ENCODE measurements around the gene TTC7B.

Gene TTC7B

GRCh38 chr14:90811641-90812040 is 4.6 kb downstream of the TTC7B start:
- Histone ChIP-seq H3K4me1 (ENCODE audit: control insufficient read depth, low read depth, low read length) (peaks cover 7% of the 10 kb centered on the region), H3K4me3 (ENCODE audit: low read length) (no peak overlapping the region), H3K9me3 (ENCODE audit: control insufficient read depth, low read depth, low read length) (no peaks in the 10 kb centered on the region)

GRCh38 chr14:90810806-90811205 is 5.4 kb downstream of the TTC7B start:
- Histone ChIP-seq H3K36me3 (ENCODE audit: control insufficient read depth, low read depth, low read length) (no peaks in the 10 kb centered on the region), H3K27me3 (ENCODE audit: control insufficient read depth, insufficient read depth, low read length) (peaks cover 13% of the 10 kb centered on the region), H3K27ac (ENCODE audit: low read length) (no peak overlapping the region), H3K4me3 (ENCODE audit: low read length) (no peak overlapping the region), H3K9me3 (ENCODE audit: control insufficient read depth, low read depth, low read length) (no peaks in the 10 kb centered on the region), H3K9ac (ENCODE audit: low read length) (no peak overlapping the region), H3K4me1 (ENCODE audit: control insufficient read depth, low read depth, low read length) (peaks cover 7% of the 10 kb centered on the region)

More at GRCh38 chr14:90811641-90812040, 4.6 kb downstream of the TTC7B start:
- Histone ChIP-seq H3K36me3 (ENCODE audit: control insufficient read depth, low read depth, low read length) (no peaks in the 10 kb centered on the region), H3K9ac (ENCODE audit: low read length) (no peak overlapping the region), H3K27ac (ENCODE audit: low read length) (no peak overlapping the region), H3K27me3 (ENCODE audit: control insufficient read depth, insufficient read depth, low read length) (peaks cover 13% of the 10 kb centered on the region)

GRCh38 chr14:90809530-90810312 is 6.5 kb downstream of the TTC7B start:
- H3K4me1 ChIP-seq (ENCODE audit: control insufficient read depth, low read depth, low read length): no peaks in the 10 kb centered on the region
- H3K9ac ChIP-seq (ENCODE audit: low read length): no peak overlapping the region

GRCh38 chr14:90808759-90809529 is 7.3 kb downstream of the TTC7B start:
- Histone ChIP-seq H3K9ac (ENCODE audit: low read length) (no peak overlapping the region), H3K4me3 (ENCODE audit: low read length) (no peak overlapping the region), H3K9me3 (ENCODE audit: control insufficient read depth, low read depth, low read length) (no peaks in the 10 kb centered on the region), H3K4me1 (ENCODE audit: control insufficient read depth, low read depth, low read length) (no peaks in the 10 kb centered on the region), H3K36me3 (ENCODE audit: control insufficient read depth, low read depth, low read length) (no peaks in the 10 kb centered on the region), H3K27me3 (ENCODE audit: control insufficient read depth, insufficient read depth, low read length) (no peaks in the 10 kb centered on the region), H3K27ac (ENCODE audit: low read length) (no peak overlapping the region)

More at GRCh38 chr14:90809530-90810312, 6.5 kb downstream of the TTC7B start:
- Histone ChIP-seq H3K27me3 (ENCODE audit: control insufficient read depth, insufficient read depth, low read length) (peaks cover 4% of the 10 kb centered on the region), H3K27ac (ENCODE audit: low read length) (no peak overlapping the region), H3K4me3 (ENCODE audit: low read length) (no peak overlapping the region), H3K36me3 (ENCODE audit: control insufficient read depth, low read depth, low read length) (no peaks in the 10 kb centered on the region), H3K9me3 (ENCODE audit: control insufficient read depth, low read depth, low read length) (no peaks in the 10 kb centered on the region)

- no peaks in the 10 kb centered on the region for H3K9me3 ChIP-seq (ENCODE audit: control insufficient read depth, low read depth, low read length)
- H3K4me3 ChIP-seq (ENCODE audit: low read length): no peak overlapping the region
- no peaks in the 10 kb centered on the region for H3K4me1 ChIP-seq (ENCODE audit: control insufficient read depth, low read depth, low read length)
- no peaks in the 10 kb centered on the region for H3K27me3 ChIP-seq (ENCODE audit: control insufficient read depth, insufficient read depth, low read length)
- H3K36me3 ChIP-seq (ENCODE audit: control insufficient read depth, low read depth, low read length): no peaks in the 10 kb centered on the region
- H3K27ac ChIP-seq (ENCODE audit: low read length): no peak overlapping the region
- no peak overlapping the region for H3K9ac ChIP-seq (ENCODE audit: low read length)
These were observed 9.2 kb downstream of the TTC7B start for GRCh38 chr14:90807060-90807459.

GRCh38 chr14:90805662-90806540 is 10.3 kb downstream of the TTC7B start:
- H3K4me1 ChIP-seq (ENCODE audit: control insufficient read depth, low read depth, low read length): no peaks in the 10 kb centered on the region

GRCh38 chr14:90805084-90805391 is 11.2 kb downstream of the TTC7B start:
- H3K9ac ChIP-seq (ENCODE audit: low read length): no peak overlapping the region

More at GRCh38 chr14:90805662-90806540, 10.3 kb downstream of the TTC7B start:
- Histone ChIP-seq H3K36me3 (ENCODE audit: control insufficient read depth, low read depth, low read length) (no peaks in the 10 kb centered on the region), H3K9ac (ENCODE audit: low read length) (no peak overlapping the region), H3K9me3 (ENCODE audit: control insufficient read depth, low read depth, low read length) (no peaks in the 10 kb centered on the region), H3K27me3 (ENCODE audit: control insufficient read depth, insufficient read depth, low read length) (no peaks in the 10 kb centered on the region), H3K27ac (ENCODE audit: low read length) (no peak overlapping the region), H3K4me3 (ENCODE audit: low read length) (no peak overlapping the region)

GRCh38 chr14:90804292-90805083 is 11.7 kb downstream of the TTC7B start:
- H3K27ac ChIP-seq (ENCODE audit: low read length): no peak overlapping the region
- H3K9me3 ChIP-seq (ENCODE audit: control insufficient read depth, low read depth, low read length): no peaks in the 10 kb centered on the region
- no peak overlapping the region for H3K4me3 ChIP-seq (ENCODE audit: low read length)
- no peaks in the 10 kb centered on the region for H3K4me1 ChIP-seq (ENCODE audit: control insufficient read depth, low read depth, low read length)
- no peaks in the 10 kb centered on the region for H3K36me3 ChIP-seq (ENCODE audit: control insufficient read depth, low read depth, low read length)
- H3K9ac ChIP-seq (ENCODE audit: low read length): no peak overlapping the region
- no peaks in the 10 kb centered on the region for H3K27me3 ChIP-seq (ENCODE audit: control insufficient read depth, insufficient read depth, low read length)

More at GRCh38 chr14:90805084-90805391, 11.2 kb downstream of the TTC7B start:
- Histone ChIP-seq H3K36me3 (ENCODE audit: control insufficient read depth, low read depth, low read length) (no peaks in the 10 kb centered on the region), H3K4me3 (ENCODE audit: low read length) (no peak overlapping the region), H3K9me3 (ENCODE audit: control insufficient read depth, low read depth, low read length) (no peaks in the 10 kb centered on the region), H3K27ac (ENCODE audit: low read length) (no peak overlapping the region), H3K27me3 (ENCODE audit: control insufficient read depth, insufficient read depth, low read length) (no peaks in the 10 kb centered on the region), H3K4me1 (ENCODE audit: control insufficient read depth, low read depth, low read length) (no peaks in the 10 kb centered on the region)

- Histone ChIP-seq H3K4me1 (ENCODE audit: control insufficient read depth, low read depth, low read length) (no peaks in the 10 kb centered on the region), H3K9me3 (ENCODE audit: control insufficient read depth, low read depth, low read length) (no peaks in the 10 kb centered on the region), H3K4me3 (ENCODE audit: low read length) (no peak overlapping the region), H3K27me3 (ENCODE audit: control insufficient read depth, insufficient read depth, low read length) (no peaks in the 10 kb centered on the region), H3K36me3 (ENCODE audit: control insufficient read depth, low read depth, low read length) (no peaks in the 10 kb centered on the region), H3K9ac (ENCODE audit: low read length) (no peak overlapping the region), H3K27ac (ENCODE audit: low read length) (no peak overlapping the region)
These were observed 13.0 kb downstream of the TTC7B start for GRCh38 chr14:90803249-90803648.

- no peaks in the 10 kb centered on the region for H3K4me1 ChIP-seq (ENCODE audit: control insufficient read depth, low read depth, low read length)
- H3K27ac ChIP-seq (ENCODE audit: low read length): no peak overlapping the region
- no peaks in the 10 kb centered on the region for H3K9me3 ChIP-seq (ENCODE audit: control insufficient read depth, low read depth, low read length)
- no peaks in the 10 kb centered on the region for H3K36me3 ChIP-seq (ENCODE audit: control insufficient read depth, low read depth, low read length)
- H3K4me3 ChIP-seq (ENCODE audit: low read length): no peak overlapping the region
- H3K9ac ChIP-seq (ENCODE audit: low read length): no peak overlapping the region
- H3K27me3 ChIP-seq (ENCODE audit: control insufficient read depth, insufficient read depth, low read length): no peaks in the 10 kb centered on the region
These were observed 16.8 kb downstream of the TTC7B start for GRCh38 chr14:90799420-90799819.

GRCh38 chr14:90797919-90798318 is 18.3 kb downstream of the TTC7B start:
- no peak overlapping the region for H3K9ac ChIP-seq (ENCODE audit: low read length)
- no peaks in the 10 kb centered on the region for H3K4me1 ChIP-seq (ENCODE audit: control insufficient read depth, low read depth, low read length)
- H3K27ac ChIP-seq (ENCODE audit: low read length): no peak overlapping the region
- H3K27me3 ChIP-seq (ENCODE audit: control insufficient read depth, insufficient read depth, low read length): no peaks in the 10 kb centered on the region
- no peak overlapping the region for H3K4me3 ChIP-seq (ENCODE audit: low read length)
- H3K9me3 ChIP-seq (ENCODE audit: control insufficient read depth, low read depth, low read length): no peaks in the 10 kb centered on the region
- H3K36me3 ChIP-seq (ENCODE audit: control insufficient read depth, low read depth, low read length): no peaks in the 10 kb centered on the region
